K562 (cell line): Measurements from ENCODE around the gene FARSA.

Source experiments
- CEBPB ChIP-seq: fragments of 450-650 bp; IDR thresholded peaks from 2 replicates; pipeline ENCODE4 v1.6.1; 2016; ENCODE audit warnings: missing genetic modification characterization, missing compliant biosample characterization
- FOXA1 ChIP-seq: fragments of 450-650 bp; IDR thresholded peaks from 2 replicates; pipeline ENCODE4 v1.6.1; 2016; ENCODE audit warnings: mild to moderate bottlenecking, borderline replicate concordance
- SPI1 ChIP-seq: IDR thresholded peaks from 2 replicates; pipeline ENCODE4 v1.6.1; 2011; ENCODE audit warnings: low read depth, low read length, control low read depth, borderline replicate concordance
- TF ChIP-seq, protein P1 (sequence below): fragments of 450-650 bp; IDR thresholded peaks from 2 replicates; pipeline ENCODE4 v1.6.1; 2016; ENCODE audit warnings: missing biosample characterization, missing genetic modification characterization
- TF ChIP-seq, protein P2 (sequence below): sonication (generic); formaldehyde crosslinking; IDR thresholded peaks from 2 replicates; pipeline ENCODE4 v1.5.0; 2020; ENCODE audit warnings: missing genetic modification reagents
- TF ChIP-seq, protein P3 (sequence below), 3 experiments: IDR thresholded peaks in 2 of 3; conservative IDR thresholded peaks in 1 of 3; 2 replicates each; pipeline ENCODE4 v1.5.1; 2011 to 2012; ENCODE audit warnings: low read length in 3 of 3, mild to moderate bottlenecking in 3 of 3, control low read depth in 2 of 3, improper control_type of control experiment in 1 of 3, inconsistent platforms in 1 of 3, low read depth in 1 of 3, mixed read lengths in 1 of 3, moderate library complexity in 1 of 3; ENCODE audit not compliant: insufficient read depth in 2 of 3

DNA sequence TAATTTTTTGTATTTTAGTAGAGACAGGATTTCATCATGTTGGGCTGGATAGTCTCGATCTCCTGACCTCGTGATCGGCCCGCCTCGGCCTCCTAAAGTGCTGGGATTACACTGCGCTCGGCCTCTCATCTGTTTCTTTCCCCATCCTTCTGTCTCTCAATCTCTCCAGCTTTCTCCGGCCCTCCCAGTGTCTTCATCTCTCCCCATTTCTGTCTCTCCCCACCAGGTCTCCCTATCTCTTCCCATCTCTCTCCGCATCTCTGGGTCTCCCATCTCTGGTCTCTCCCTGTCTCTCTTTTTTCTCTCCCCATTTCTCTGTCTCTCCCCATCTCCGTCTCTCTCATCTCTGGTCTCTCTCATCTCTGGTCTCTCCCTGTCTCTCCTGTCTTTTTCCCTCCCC lies 49.6 kb upstream of the FARSA start:
- TF ChIP-seq, protein P1, sequence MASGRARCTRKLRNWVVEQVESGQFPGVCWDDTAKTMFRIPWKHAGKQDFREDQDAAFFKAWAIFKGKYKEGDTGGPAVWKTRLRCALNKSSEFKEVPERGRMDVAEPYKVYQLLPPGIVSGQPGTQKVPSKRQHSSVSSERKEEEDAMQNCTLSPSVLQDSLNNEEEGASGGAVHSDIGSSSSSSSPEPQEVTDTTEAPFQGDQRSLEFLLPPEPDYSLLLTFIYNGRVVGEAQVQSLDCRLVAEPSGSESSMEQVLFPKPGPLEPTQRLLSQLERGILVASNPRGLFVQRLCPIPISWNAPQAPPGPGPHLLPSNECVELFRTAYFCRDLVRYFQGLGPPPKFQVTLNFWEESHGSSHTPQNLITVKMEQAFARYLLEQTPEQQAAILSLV (tag) = no peak
- TF ChIP-seq FOXA1 = no peak
- TF ChIP-seq, protein P2, sequence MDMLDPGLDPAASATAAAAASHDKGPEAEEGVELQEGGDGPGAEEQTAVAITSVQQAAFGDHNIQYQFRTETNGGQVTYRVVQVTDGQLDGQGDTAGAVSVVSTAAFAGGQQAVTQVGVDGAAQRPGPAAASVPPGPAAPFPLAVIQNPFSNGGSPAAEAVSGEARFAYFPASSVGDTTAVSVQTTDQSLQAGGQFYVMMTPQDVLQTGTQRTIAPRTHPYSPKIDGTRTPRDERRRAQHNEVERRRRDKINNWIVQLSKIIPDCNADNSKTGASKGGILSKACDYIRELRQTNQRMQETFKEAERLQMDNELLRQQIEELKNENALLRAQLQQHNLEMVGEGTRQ (CRISPR knock-in tag) = no peak
- no peak for TF ChIP-seq CEBPB (tag)
- TF ChIP-seq, protein P3, sequence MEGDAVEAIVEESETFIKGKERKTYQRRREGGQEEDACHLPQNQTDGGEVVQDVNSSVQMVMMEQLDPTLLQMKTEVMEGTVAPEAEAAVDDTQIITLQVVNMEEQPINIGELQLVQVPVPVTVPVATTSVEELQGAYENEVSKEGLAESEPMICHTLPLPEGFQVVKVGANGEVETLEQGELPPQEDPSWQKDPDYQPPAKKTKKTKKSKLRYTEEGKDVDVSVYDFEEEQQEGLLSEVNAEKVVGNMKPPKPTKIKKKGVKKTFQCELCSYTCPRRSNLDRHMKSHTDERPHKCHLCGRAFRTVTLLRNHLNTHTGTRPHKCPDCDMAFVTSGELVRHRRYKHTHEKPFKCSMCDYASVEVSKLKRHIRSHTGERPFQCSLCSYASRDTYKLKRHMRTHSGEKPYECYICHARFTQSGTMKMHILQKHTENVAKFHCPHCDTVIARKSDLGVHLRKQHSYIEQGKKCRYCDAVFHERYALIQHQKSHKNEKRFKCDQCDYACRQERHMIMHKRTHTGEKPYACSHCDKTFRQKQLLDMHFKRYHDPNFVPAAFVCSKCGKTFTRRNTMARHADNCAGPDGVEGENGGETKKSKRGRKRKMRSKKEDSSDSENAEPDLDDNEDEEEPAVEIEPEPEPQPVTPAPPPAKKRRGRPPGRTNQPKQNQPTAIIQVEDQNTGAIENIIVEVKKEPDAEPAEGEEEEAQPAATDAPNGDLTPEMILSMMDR (IDR thresholded peaks at IDR 0.05 in 2 of 3, conservative IDR thresholded peaks at IDR 0.05 in 1 of 3; ENCODE audit: insufficient read depth in 2 of 3, low read depth in 1 of 3, low read length in 3 of 3) = no peak
- no peak for TF ChIP-seq SPI1
